ENCODE measurements around the gene PC.

The PC gene

GRCh38 chr11:66910016-66910415 lies 48.2 kb downstream of the PC start:
- DNase-seq = no peak

- DNase-seq = no peak
These were observed 49.0 kb downstream of the PC start for GRCh38 chr11:66909181-66909580.

GRCh38 chr11:66907751-66908630 lies 50.2 kb downstream of the PC start:
- no peak for DNase-seq

GRCh38 chr11:66906061-66906733 lies 52.0 kb downstream of the PC start:
- no peak for DNase-seq

GRCh38 chr11:66905631-66906030 lies 52.6 kb downstream of the PC start:
- DNase-seq = no peak

GRCh38 chr11:66904981-66905521 lies 53.1 kb downstream of the PC start:
- DNase-seq = no peak

GRCh38 chr11:66904561-66904960 lies 53.6 kb downstream of the PC start:
- no peak for DNase-seq

GRCh38 chr11:66904055-66904454 lies 54.1 kb downstream of the PC start:
- DNase-seq = no peak

GRCh38 chr11:66902486-66903177 lies 55.6 kb downstream of the PC start:
- no peak for DNase-seq

- DNase-seq = no peak
These were observed 56.2 kb downstream of the PC start for GRCh38 chr11:66901964-66902390.

- no peak for DNase-seq
These were observed 64.0 kb downstream of the PC start for GRCh38 chr11:66894141-66894540.

- no peak for DNase-seq
These were observed 65.3 kb downstream of the PC start for GRCh38 chr11:66892911-66893310.

GRCh38 chr11:66891851-66892660 lies 66.1 kb downstream of the PC start:
- DNase-seq = peak; percentile 20

- DNase-seq = no peak
These were observed 68.2 kb downstream of the PC start for GRCh38 chr11:66889960-66890359.

GRCh38 chr11:66888282-66888681 lies 69.9 kb downstream of the PC start:
- DNase-seq = no peak

GRCh38 chr11:66887526-66887925 lies 70.7 kb downstream of the PC start:
- DNase-seq = no peak

GRCh38 chr11:66886671-66887221 lies 71.4 kb downstream of the PC start:
- DNase-seq = no peak

GRCh38 chr11:66885950-66886440 lies 72.2 kb downstream of the PC start:
- no peak for DNase-seq

- DNase-seq = no peak
These were observed 72.7 kb downstream of the PC start for GRCh38 chr11:66885469-66885868.

GRCh38 chr11:66884443-66884842 lies 73.7 kb downstream of the PC start:
- DNase-seq = no peak

GRCh38 chr11:66883016-66883965 lies 74.9 kb downstream of the PC start:
- peak; percentile 72 for DNase-seq
